Psoas muscle (tissue), 8 donors: ENCODE results near the gene TCL1B. TPM values are rescaled to one million over a fixed set of nuclear protein-coding genes. Genes with fewer than 3 reads are reported as not detected.

Experiments used
- ATAC-seq, 4 donors: fragments of 200-7000 bp; cut with Tn5 transposase; one replicate each; pipeline ENCODE4 v1.9.1; 2020; ENCODE audit warnings: moderate library complexity in 3 of 4, mild to moderate bottlenecking in 2 of 4
- DNase-seq, 2 donors: peaks; one replicate each; pipeline ENCODE4 v3.0.0-alpha.2; 2020
- H3K27ac ChIP-seq: fragments of 200-600 bp; one replicate; pipeline ENCODE4 v1.8.0; 2022
- H3K27me3 ChIP-seq, 3 donors: fragments of 200-600 bp in 1 of 3; one replicate each; pipeline versions ENCODE4 v1.6.1 to v1.8.0; 2013 to 2022; ENCODE audit warnings: low read length in 2 of 3, mild to moderate bottlenecking in 2 of 3, moderate library complexity in 1 of 3; ENCODE audit not compliant: insufficient read depth in 3 of 3
- H3K36me3 ChIP-seq, 2 donors: fragments of 200-600 bp in 1 of 2; one replicate each; pipeline versions ENCODE4 v1.6.1 to v1.8.0; 2013 to 2022; ENCODE audit warnings: low read depth in 1 of 2, mild to moderate bottlenecking in 1 of 2, moderate library complexity in 1 of 2; ENCODE audit not compliant: insufficient read depth in 1 of 2
- H3K4me1 ChIP-seq: fragments of 200-600 bp; one replicate; pipeline ENCODE4 v1.8.0; 2022
- H3K4me3 ChIP-seq: fragments of 200-600 bp; one replicate; pipeline ENCODE4 v1.8.0; 2022; ENCODE audit warnings: mild to moderate bottlenecking
- H3K9me3 ChIP-seq: fragments of 200-600 bp; one replicate; pipeline ENCODE4 v1.8.0; 2022
- WGBS, 3 donors: extraction: QIAGEN DNeasy Blood & Tissue Kit; methylation state at CpG; one replicate each; pipeline versions ENCODE4 v1.1.6 to v1.1.7; 2013; 5-methylcytosine and 5-hydroxymethylcytosine counted together
- intact Hi-C, 2 donors: fragments of 100-400 bp; cut with DNase I; formaldehyde crosslinking; loops; one replicate each; pipeline versions ENCODE4 v1.11.0 to v1.14.2; 2022
- polyA plus RNA-seq, 3 donors: library from polyadenylated mRNA; stranded (reverse); fragments of 200-250 nt; gene quantifications; one replicate each; pipeline ENCODE4 v1.2.3, GENCODE V29; 2013
- total RNA-seq, 4 donors: library from RNA; stranded (reverse); fragmentation: NEBNext Ultra II Directional in 2 of 4; extraction: Animal tissue kit (Norgen Biotek cat#: 25700) in 2 of 4; gene quantifications; one replicate each; pipeline versions ENCODE4 v1.2.1 to v1.2.4, GENCODE V29; 2021 to 2023
- TF ChIP-seq, protein P1 (sequence below): fragments of 200-600 bp; IDR thresholded peaks from one replicate; pipeline ENCODE4 v1.8.0; 2022; ENCODE audit warnings: antibody characterized with exemption
- donor health status: healthy with polysubstance abuse.
- donor health status: DM: no; HTN: no; CAD: no; lungs with moderate emphysema.
- donor health status: Bipolar disorder and iron deficiency.
- donor health status: healthy.
- donor health status: DM: yes; HTN: yes; CAD: no.
- donor health status: DM: no; HTN: no; CAD: no.
- donor health status: DM: no; HTN: no; CAD: no.
- donor health status: DM: yes; HTN: yes; CAD: no.

Gene TCL1B
- total and polyA plus RNA-seq, 7 donors: not detected

DNA sequence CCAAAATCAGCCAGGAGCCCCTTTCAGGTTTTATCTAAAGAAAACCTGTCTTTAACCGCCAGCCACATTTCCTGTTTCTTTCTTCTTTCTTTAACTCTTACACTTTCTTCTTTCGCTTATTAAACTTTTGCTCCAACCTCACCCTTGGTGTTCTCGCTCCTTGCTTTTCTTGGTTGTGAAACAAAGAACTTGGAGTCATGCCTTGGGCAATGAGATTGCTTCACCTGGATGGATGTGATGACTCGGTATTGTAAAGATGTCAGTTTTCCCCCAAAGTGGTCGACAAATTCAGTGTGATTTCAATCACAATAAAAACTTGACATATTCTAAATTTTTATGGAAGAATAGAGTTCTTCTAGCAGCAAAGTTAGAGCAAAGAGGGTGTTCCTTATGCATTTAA, 43.9 kb downstream of the TCL1B start:
- no peak overlapping the region for H3K4me3 ChIP-seq
- no peak for ATAC-seq
- H3K4me1 ChIP-seq: no peaks in the 10 kb centered on the region
- peaks cover 0 to 11% (median 4%) of the 10 kb centered on the region in 3 donors for H3K27me3 ChIP-seq
- H3K27ac ChIP-seq: no peak overlapping the region
- TF ChIP-seq, protein P1, sequence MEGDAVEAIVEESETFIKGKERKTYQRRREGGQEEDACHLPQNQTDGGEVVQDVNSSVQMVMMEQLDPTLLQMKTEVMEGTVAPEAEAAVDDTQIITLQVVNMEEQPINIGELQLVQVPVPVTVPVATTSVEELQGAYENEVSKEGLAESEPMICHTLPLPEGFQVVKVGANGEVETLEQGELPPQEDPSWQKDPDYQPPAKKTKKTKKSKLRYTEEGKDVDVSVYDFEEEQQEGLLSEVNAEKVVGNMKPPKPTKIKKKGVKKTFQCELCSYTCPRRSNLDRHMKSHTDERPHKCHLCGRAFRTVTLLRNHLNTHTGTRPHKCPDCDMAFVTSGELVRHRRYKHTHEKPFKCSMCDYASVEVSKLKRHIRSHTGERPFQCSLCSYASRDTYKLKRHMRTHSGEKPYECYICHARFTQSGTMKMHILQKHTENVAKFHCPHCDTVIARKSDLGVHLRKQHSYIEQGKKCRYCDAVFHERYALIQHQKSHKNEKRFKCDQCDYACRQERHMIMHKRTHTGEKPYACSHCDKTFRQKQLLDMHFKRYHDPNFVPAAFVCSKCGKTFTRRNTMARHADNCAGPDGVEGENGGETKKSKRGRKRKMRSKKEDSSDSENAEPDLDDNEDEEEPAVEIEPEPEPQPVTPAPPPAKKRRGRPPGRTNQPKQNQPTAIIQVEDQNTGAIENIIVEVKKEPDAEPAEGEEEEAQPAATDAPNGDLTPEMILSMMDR: no peak
- H3K36me3 ChIP-seq: no peaks in the 10 kb centered on the region
- 86 to 91% (median 88%) methylated on average over 5 of the region's 5 CpGs for WGBS, 3 donors
- DNase-seq: no peak
- intact Hi-C loops: no loop called here
- H3K9me3 ChIP-seq: no peaks in the 10 kb centered on the region

GRCh38 chr14:95733212-95733611, 47.0 kb downstream of the TCL1B start:
- intact Hi-C loops: no loop called here
- TF ChIP-seq, protein P1: no peak
- Histone ChIP-seq H3K4me3 (no peak overlapping the region), H3K27me3 (no peaks in the 10 kb centered on the region), H3K36me3 (no peaks in the 10 kb centered on the region), H3K27ac (no peak overlapping the region), H3K4me1 (no peaks in the 10 kb centered on the region), H3K9me3 (no peaks in the 10 kb centered on the region)
- 81 to 100% (median 85%) methylated on average over 1 of the region's 1 CpG for WGBS, 3 donors
- DNase-seq (no peak), ATAC-seq (no peak)

GRCh38 chr14:95739356-95739755, 53.1 kb downstream of the TCL1B start:
- TF ChIP-seq, protein P1: no peak
- H3K36me3 ChIP-seq: no peaks in the 10 kb centered on the region
- DNase-seq: no peak
- H3K9me3 ChIP-seq: no peaks in the 10 kb centered on the region
- H3K4me1 ChIP-seq: no peaks in the 10 kb centered on the region
- H3K4me3 ChIP-seq: no peak overlapping the region
- no peaks in the 10 kb centered on the region for H3K27me3 ChIP-seq
- intact Hi-C loops: no loop called here
- no peak overlapping the region for H3K27ac ChIP-seq
- WGBS, 3 donors: 69 to 84% (median 72%) methylated on average over 1 of the region's 1 CpG
- no peak for ATAC-seq

DNA sequence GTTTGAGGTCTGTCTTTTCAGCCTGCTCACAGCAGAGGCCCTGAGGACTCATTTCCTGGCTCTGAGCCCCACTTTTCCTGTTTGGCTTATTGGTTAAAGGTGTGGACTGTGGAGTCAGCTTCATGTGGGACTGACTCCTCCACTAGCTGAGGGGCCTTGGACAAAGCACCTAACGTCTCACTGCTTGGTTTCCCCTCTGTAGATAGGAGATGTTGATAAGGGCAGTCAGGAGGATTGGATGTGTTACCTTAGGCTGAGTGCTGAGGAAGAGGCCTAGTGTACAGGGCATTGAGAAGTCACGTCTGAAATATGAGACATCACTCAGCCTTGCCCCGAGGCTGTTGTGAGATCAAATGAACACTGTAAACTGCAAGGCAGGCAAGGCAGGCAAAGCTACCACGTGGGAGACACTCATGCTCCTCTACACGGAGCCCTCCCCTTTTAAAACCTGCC, 54.8 kb downstream of the TCL1B start:
- DNase-seq (no peak), ATAC-seq (no peak)
- no peaks in the 10 kb centered on the region for H3K9me3 ChIP-seq
- H3K4me3 ChIP-seq: no peak overlapping the region
- H3K36me3 ChIP-seq: no peaks in the 10 kb centered on the region
- intact Hi-C loops: no loop called here
- no peaks in the 10 kb centered on the region for H3K4me1 ChIP-seq
- no peak overlapping the region for H3K27ac ChIP-seq
- TF ChIP-seq, protein P1: no peak
- 6 to 15% (median 13%) methylated on average over 5 of the region's 5 CpGs for WGBS, 3 donors
- H3K27me3 ChIP-seq: peaks cover 0 to 2% (median 0%) of the 10 kb centered on the region in 3 donors

DNA sequence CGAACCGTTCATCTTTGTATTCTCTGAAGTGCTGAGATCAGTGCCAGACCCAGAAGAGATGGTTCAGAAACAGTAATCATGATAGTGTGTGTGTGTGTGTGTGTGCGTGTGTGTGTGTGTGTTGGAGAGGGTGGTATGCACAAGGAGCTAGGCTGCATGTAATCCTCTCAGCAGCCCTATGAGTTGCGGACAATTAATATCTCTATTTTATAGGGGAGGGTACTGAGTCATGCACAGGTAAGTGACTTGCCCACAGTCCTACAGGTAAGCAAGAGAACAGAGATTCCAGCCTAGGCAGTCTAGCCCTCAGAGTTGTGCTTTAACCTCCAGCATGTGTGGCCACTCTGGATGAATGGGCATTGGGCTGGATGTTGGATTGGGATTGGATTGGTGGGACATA, 55.6 kb downstream of the TCL1B start:
- DNase-seq (no peak), ATAC-seq (no peak)
- WGBS, 3 donors: 84 to 89% (median 87%) methylated on average over 4 of the region's 4 CpGs
- intact Hi-C loops: no loop called here
- Histone ChIP-seq H3K9me3 (no peaks in the 10 kb centered on the region), H3K27me3 (peaks cover 0 to 2% (median 0%) of the 10 kb centered on the region in 3 donors), H3K4me3 (no peak overlapping the region), H3K27ac (no peak overlapping the region), H3K36me3 (no peaks in the 10 kb centered on the region), H3K4me1 (no peaks in the 10 kb centered on the region)
- TF ChIP-seq, protein P1: no peak
